ENCODE data around the gene RNASEH2C.

DNA sequence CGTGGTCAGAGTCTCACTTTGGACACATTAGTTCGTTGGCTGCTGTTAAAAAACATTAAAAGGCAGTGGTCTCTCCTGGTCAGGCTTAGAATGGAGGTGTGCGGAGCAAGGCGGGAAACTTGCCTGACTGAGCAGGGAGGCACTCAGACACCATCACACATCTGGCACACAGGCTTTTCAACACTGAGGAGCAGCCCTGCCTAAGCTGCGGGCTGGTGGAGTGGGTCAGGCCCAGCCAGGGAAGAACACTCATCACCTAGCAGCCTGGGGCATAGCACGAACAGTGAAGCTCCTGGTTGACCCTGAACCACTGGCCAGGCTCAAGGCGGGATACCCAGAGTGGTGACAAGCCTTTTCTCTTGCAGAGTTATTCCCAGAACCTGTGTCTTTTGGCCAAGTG is 4.3 kb downstream of the RNASEH2C start:
- TF ChIP-seq CTCF (IDR thresholded peaks at IDR 0.05; ENCODE audit: low read length) (no peak), EZH2phosphoT487 (IDR thresholded peaks at IDR 0.05; ENCODE audit: low read length) (no peak), EZH2 (optimal IDR thresholded peaks at IDR 0.05; ENCODE audit: low read depth, low read length) (no peak)

Measured in MM.1S (cell line).